HG03342 (cell line): ENCODE measurements around the gene RNF212.

ENCODE experiments used
- ATAC-seq: cut with Tn5 transposase; IDR thresholded peaks from one replicate; pipeline ENCODE4 v1.9.1; 2021; ENCODE audit warnings: mild to moderate bottlenecking, moderate library complexity; ENCODE audit not compliant: unreplicated experiment

Gene RNF212

GRCh38 chr4:1036976-1037810, 76.2 kb downstream of the RNF212 start:
- no peak for ATAC-seq

- no peak for ATAC-seq
These were observed 77.3 kb downstream of the RNF212 start for GRCh38 chr4:1036095-1036494.

DNA sequence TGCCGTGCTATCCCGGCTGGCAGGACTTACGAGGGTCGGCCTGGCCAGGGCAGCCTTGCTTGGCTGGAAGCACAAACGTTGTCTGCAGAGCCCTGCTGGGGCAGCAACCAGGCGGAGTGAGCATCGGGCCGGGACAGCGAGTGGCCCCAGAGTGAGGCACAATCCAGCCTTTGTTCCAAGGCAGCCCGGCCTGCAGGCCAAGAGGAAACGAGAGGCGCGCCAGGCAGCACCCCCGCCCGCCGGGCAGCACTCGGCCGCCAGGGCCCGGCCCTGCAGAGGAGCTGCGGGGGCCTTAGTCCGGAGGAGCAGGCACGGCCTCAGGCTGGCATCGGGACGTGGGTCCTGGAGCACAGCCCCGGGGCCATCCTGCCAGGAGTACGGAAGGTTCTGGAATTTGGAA, 77.9 kb downstream of the RNF212 start:
- no peak for ATAC-seq

- ATAC-seq, result no peak
These were observed 79.4 kb downstream of the RNF212 start for GRCh38 chr4:1033840-1034551.

DNA sequence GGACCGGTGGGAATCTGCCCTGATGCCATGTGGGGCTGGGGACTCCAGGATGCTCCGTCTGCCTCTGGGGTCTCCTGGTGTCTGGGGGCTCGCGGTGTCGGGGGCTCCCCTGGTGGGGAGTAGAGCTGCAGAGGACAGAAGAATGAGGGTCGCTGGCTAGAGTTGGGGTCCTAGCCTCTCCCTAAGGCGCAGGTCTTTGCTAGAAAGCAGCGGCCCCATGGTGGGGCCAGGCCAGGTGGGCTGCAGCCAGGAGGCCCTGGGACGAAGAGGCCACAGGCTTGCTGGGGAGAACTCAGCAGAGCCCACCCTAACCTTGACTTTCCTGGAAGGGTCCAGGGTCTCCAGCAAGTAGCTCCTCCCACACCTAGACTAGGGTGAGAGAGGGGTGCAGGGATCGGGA, 80.5 kb downstream of the RNF212 start:
- no peak for ATAC-seq

- no peak for ATAC-seq
These were observed 81.2 kb downstream of the RNF212 start for GRCh38 chr4:1031956-1032795.

- ATAC-seq, result no peak
These were observed 82.0 kb downstream of the RNF212 start for GRCh38 chr4:1031346-1031745.

DNA sequence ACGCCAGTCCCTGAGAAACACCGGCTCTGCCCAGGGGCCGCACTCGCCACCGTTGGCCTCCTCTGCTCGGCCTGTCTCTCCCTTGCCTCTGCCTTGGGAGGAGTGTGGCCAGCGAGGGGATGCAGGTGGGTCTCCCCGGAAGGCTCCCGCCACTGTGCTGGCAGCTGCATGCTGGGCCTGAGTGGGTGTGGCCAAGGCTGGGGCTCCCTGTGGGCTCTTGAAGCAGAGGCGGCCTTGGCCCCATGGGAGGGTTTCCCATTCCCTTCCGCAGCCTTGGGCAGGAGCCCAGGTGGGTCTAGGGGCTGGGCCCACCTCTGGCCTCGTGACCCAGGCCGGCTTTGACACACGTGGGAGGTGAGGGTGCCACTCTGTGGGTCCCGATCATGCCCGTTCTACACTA, 82.8 kb downstream of the RNF212 start:
- ATAC-seq, result no peak

GRCh38 chr4:1030031-1030430, 83.3 kb downstream of the RNF212 start:
- ATAC-seq, result no peak

DNA sequence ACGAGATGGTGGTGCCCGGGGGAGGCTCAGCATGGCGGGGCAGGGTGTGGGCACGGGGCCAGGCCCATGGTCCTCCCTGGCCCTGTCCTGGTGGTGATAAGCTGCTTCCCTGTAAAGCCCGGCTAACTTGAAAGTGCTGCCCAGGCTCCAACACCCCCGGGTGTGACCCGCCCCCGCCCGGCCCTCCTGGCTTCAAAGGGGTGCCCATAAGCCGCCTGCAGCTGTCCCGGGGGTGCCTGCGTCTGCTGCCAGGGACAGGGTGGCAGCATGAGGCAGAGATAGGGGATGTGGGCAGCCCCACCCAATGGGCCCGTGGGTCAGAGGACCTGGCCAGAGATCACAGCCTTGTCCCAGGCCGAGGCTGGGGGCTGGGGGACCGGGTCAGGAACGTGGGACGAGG, 83.8 kb downstream of the RNF212 start:
- ATAC-seq, result no peak

DNA sequence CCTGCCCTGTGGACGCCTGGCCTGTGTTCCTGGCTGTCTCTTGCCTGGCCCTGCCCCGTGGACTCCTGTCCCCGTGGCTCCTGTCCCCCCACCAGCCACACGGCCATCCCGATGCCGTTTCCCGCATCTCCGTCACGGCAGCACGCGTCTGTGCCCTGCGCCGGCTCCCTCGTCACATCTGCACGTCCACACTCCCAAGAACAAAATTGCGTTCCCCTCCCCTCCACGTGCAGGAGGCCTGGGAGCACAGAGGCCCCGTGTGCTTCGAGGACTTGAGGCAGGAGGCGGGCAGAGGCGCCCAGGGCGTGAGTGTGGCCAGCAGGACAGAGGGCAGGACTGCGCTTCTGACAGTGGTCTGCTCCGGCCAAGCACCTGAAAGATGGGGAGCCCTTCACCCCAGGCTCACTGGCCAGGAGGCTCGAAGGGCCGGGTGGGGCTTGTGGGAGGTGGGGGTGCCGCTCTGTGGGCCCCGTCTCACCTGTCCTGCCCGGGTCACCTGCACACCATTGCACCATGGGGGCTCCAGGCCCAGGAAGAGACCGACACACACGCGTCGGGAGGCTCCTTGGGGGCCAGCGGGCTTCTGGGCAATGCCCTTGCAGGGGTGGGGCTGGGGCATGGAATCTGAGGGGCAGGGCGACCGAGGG, 84.7 kb downstream of the RNF212 start:
- ATAC-seq, result no peak

- no peak for ATAC-seq
These were observed 85.5 kb downstream of the RNF212 start for GRCh38 chr4:1027915-1028238.

GRCh38 chr4:1027219-1027914, 86.0 kb downstream of the RNF212 start:
- no peak for ATAC-seq

DNA sequence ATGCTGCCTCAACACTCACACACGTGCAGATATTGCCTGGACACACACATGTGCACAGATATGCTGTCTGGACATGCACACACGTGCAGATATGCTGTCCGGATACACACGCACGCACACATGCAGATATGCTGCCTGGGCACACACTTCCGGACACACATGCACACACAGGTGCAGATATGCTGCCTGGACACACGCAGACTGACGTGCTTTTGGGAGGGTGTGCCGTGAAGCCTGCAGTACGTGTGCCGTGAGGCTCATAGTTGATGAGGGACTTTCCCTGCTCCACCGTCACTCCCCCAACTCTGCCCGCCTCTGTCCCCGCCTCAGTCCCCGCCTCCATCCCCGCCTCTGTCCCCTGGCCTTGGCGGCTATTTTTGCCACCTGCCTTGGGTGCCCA, 87.2 kb downstream of the RNF212 start:
- ATAC-seq, result peak; percentile 65

DNA sequence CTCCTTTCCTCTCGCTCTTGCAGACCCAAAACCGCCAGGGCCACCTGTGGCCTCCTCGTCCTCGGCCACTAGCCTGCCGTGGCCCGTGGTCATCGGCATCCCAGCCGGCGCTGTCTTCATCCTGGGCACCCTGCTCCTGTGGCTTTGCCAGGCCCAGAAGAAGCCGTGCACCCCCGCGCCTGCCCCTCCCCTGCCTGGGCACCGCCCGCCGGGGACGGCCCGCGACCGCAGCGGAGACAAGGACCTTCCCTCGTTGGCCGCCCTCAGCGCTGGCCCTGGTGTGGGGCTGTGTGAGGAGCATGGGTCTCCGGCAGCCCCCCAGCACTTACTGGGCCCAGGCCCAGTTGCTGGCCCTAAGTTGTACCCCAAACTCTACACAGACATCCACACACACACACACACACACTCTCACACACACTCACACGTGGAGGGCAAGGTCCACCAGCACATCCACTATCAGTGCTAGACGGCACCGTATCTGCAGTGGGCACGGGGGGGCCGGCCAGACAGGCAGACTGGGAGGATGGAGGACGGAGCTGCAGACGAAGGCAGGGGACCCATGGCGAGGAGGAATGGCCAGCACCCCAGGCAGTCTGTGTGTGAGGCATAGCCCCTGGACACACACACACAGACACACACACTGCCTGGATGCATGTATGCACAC, 88.3 kb downstream of the RNF212 start:
- ATAC-seq, result no peak

DNA sequence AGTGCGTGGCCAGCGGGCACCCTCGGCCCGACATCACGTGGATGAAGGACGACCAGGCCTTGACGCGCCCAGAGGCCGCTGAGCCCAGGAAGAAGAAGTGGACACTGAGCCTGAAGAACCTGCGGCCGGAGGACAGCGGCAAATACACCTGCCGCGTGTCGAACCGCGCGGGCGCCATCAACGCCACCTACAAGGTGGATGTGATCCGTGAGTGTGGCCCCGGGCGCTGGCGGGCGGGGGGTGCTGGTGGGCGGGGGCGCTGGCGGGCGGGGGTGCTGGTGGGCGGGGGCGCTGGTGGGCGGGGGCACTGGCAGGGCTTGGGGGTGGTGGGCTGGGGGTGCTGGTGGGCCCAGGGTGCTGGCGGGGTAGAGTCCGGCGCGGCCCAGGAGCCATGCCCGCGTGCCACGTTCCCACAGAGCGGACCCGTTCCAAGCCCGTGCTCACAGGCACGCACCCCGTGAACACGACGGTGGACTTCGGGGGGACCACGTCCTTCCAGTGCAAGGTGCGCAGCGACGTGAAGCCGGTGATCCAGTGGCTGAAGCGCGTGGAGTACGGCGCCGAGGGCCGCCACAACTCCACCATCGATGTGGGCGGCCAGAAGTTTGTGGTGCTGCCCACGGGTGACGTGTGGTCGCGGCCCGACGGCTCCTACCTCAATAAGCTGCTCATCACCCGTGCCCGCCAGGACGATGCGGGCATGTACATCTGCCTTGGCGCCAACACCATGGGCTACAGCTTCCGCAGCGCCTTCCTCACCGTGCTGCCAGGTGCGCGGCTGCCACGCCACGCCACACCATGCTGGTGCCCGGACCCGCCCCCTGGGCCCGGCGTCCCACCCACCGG, 89.2 kb downstream of the RNF212 start:
- ATAC-seq, result no peak

DNA sequence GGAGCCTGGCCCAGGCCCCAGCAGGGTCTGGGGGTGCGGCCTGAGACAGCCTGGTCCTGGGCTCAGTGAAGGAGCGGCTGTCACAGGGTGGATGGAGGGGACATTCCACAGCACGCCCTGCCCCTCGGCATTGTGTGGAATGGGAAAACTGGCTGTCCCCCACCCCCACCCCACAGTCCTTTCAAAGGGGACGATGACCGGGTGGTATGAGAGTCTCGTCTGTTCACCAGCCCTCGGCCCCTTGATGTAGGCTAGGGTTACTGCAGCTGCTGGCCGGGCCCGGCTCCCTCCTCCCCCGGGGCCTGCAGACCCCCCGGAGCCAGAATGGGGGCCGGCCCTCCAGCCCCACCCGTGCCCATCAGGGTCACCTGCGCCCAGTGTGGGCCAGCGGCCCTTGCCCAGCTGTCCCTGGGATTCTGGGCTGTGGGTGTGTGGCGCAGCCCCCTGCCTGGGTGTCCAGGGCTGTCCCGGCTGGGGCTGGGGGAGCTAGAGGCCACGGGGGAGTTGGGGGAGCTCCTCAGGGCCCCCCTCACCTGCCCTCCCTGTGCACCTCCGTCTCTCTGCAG, 90.2 kb downstream of the RNF212 start:
- ATAC-seq, result no peak

DNA sequence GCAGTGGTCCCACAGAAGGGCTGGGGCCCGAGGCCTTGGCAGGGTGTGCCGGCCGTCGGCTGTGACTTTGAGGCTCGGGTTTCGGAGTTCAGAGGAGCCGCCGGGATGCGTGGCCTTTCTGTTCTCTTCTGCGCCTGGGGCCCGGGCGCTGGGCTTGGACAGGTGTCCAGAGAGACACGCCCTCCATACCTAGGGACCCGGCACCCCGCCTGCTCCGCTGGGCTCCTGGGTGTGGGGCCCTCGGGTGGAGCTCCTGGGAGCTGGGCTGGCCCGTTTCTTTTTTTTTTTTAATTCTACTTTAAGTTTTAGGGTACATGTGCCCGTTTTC, 90.7 kb downstream of the RNF212 start:
- ATAC-seq, result no peak
